Testis (tissue), 2 donors: ENCODE data around the gene NECTIN1.

Source experiments
- CTCF ChIP-seq, 3 experiments: fragments of 450-650 bp in 2 of 3; fragments of 200-600 bp in 1 of 3; sonication (generic) in 1 of 3; IDR thresholded peaks; one replicate each; pipeline ENCODE4 v1.5.1; 2016 to 2019; ENCODE audit warnings: antibody characterized with exemption in 3 of 3, mild to moderate bottlenecking in 2 of 3, moderate library complexity in 1 of 3
- POLR2A ChIP-seq: fragments of 450-650 bp; IDR thresholded peaks from one replicate; pipeline ENCODE4 v1.6.1; 2017; ENCODE audit warnings: antibody characterized with exemption, mild to moderate bottlenecking, moderate library complexity

GRCh38 chr11:119712006-119712405 lies 17.0 kb downstream of the NECTIN1 start:
- no peak for TF ChIP-seq CTCF (IDR thresholded peaks at IDR 0.05)
- no peak for TF ChIP-seq POLR2A
